ENCODE data around the gene HBG2. TPM values are rescaled to one million over a fixed set of nuclear protein-coding genes. Genes with fewer than 3 reads are reported as not detected.

HBG2 gene
- total and polyA plus RNA-seq, 9 of the 15 experiments (the other 6 are each of a cell fraction or from before 2014, with no cell fraction given): 1,626 to 58,619 (median 10,515) TPM

DNA sequence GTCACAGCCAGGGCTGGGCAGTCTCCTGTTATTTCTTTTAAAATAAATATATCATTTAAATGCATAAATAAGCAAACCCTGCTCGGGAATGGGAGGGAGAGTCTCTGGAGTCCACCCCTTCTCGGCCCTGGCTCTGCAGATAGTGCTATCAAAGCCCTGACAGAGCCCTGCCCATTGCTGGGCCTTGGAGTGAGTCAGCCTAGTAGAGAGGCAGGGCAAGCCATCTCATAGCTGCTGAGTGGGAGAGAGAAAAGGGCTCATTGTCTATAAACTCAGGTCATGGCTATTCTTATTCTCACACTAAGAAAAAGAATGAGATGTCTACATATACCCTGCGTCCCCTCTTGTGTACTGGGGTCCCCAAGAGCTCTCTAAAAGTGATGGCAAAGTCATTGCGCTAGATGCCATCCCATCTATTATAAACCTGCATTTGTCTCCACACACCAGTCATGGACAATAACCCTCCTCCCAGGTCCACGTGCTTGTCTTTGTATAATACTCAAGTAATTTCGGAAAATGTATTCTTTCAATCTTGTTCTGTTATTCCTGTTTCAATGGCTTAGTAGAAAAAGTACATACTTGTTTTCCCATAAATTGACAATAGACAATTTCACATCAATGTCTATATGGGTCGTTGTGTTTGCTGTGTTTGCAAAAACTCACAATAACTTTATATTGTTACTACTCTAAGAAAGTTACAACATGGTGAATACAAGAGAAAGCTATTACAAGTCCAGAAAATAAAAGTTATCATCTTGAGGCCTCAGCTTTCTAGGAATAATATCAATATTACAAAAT lies 33.7 kb upstream of the HBG2 start (continued):
- TF ChIP-seq, protein P1, sequence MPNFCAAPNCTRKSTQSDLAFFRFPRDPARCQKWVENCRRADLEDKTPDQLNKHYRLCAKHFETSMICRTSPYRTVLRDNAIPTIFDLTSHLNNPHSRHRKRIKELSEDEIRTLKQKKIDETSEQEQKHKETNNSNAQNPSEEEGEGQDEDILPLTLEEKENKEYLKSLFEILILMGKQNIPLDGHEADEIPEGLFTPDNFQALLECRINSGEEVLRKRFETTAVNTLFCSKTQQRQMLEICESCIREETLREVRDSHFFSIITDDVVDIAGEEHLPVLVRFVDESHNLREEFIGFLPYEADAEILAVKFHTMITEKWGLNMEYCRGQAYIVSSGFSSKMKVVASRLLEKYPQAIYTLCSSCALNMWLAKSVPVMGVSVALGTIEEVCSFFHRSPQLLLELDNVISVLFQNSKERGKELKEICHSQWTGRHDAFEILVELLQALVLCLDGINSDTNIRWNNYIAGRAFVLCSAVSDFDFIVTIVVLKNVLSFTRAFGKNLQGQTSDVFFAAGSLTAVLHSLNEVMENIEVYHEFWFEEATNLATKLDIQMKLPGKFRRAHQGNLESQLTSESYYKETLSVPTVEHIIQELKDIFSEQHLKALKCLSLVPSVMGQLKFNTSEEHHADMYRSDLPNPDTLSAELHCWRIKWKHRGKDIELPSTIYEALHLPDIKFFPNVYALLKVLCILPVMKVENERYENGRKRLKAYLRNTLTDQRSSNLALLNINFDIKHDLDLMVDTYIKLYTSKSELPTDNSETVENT (CRISPR knock-in tag; IDR thresholded peaks at IDR 0.05): no peak
- TF ChIP-seq ZC3H8 (IDR thresholded peaks at IDR 0.05) (no peak), SNRNP70 (optimal IDR thresholded peaks at IDR 0.05; ENCODE audit: low read depth, low read length) (no peak), WHSC1 (IDR thresholded peaks at IDR 0.05; ENCODE audit: low read length) (no peak), ZNF134 (CRISPR knock-in tag; conservative IDR thresholded peaks at IDR 0.05) (no peak), ZNF644 (tag; IDR thresholded peaks at IDR 0.05; ENCODE audit: low read depth) (peak; percentile 52; the same call in 1 of the 2 replicates), TFAM (CRISPR knock-in tag; conservative IDR thresholded peaks at IDR 0.05) (no peak), ARID3A (IDR thresholded peaks at IDR 0.05; ENCODE audit: borderline replicate concordance, low read depth, low read length) (0 out of 2 replicates have a peak, but pooled peaks have one; percentile 46), USF2 (CRISPR knock-in tag; IDR thresholded peaks at IDR 0.05) (no peak), E2F4 (CRISPR knock-in tag; IDR thresholded peaks at IDR 0.05; ENCODE audit: low read depth) (no peak), THAP7 (CRISPR knock-in tag; IDR thresholded peaks at IDR 0.05) (no peak), CBX5 (IDR thresholded peaks at IDR 0.05; ENCODE audit: borderline replicate concordance, low read depth) (no peak), ZNF668 (CRISPR knock-in tag; IDR thresholded peaks at IDR 0.05) (0 out of 2 replicates have a peak, but pooled peaks have one; percentile 45), SIN3B (IDR thresholded peaks at IDR 0.05; ENCODE audit: low read depth) (no peak)
- TF ChIP-seq, protein P2, sequence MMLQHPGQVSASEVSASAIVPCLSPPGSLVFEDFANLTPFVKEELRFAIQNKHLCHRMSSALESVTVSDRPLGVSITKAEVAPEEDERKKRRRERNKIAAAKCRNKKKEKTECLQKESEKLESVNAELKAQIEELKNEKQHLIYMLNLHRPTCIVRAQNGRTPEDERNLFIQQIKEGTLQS (IDR thresholded peaks at IDR 0.05): peak; percentile 89
- TF ChIP-seq, protein P2 (CRISPR knock-in tag; conservative IDR thresholded peaks at IDR 0.05): peak; percentile 78; the same call in 1 of the 2 replicates
- TF ChIP-seq, protein P3, sequence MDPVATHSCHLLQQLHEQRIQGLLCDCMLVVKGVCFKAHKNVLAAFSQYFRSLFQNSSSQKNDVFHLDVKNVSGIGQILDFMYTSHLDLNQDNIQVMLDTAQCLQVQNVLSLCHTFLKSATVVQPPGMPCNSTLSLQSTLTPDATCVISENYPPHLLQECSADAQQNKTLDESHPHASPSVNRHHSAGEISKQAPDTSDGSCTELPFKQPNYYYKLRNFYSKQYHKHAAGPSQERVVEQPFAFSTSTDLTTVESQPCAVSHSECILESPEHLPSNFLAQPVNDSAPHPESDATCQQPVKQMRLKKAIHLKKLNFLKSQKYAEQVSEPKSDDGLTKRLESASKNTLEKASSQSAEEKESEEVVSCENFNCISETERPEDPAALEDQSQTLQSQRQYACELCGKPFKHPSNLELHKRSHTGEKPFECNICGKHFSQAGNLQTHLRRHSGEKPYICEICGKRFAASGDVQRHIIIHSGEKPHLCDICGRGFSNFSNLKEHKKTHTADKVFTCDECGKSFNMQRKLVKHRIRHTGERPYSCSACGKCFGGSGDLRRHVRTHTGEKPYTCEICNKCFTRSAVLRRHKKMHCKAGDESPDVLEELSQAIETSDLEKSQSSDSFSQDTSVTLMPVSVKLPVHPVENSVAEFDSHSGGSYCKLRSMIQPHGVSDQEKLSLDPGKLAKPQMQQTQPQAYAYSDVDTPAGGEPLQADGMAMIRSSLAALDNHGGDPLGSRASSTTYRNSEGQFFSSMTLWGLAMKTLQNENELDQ (CRISPR knock-in tag; IDR thresholded peaks at IDR 0.05; ENCODE audit: borderline replicate concordance): no peak
